HEK293 (cell line): ENCODE measurements around the gene LCNL1.

Experiments
- CTCF ChIA-PET: fragments of 350-600 bp; formaldehyde crosslinking; extraction: SDS; loops from one replicate; lab custom pipeline; 2021; ENCODE audit warnings: antibody characterized with exemption; lab: Yijun Ruan, JAX
- POLR2A ChIA-PET: fragments of 300-600 bp; formaldehyde crosslinking; extraction: SDS; loops from one replicate; lab custom pipeline; 2020; ENCODE audit warnings: antibody characterized with exemption, inconsistent platforms; lab: Yijun Ruan, JAX
- H3K27ac ChIP-seq: fragments of 200-500 bp; sonication (Bioruptor generic); 2 replicates; pipeline ENCODE4 v1.5.1; 2014; ENCODE audit warnings: low read depth, low read length, control low read depth, inconsistent platforms; ENCODE audit errors: extremely low read depth
- H3K36me3 ChIP-seq, 2 experiments: fragments of 200-500 bp in 1 of 2; sonication (Bioruptor generic) in 1 of 2; 1 replicate in 1 of 2; 2 replicates in 1 of 2; pipeline ENCODE4 v1.5.1; 2014 to 2017; ENCODE audit warnings: inconsistent platforms in 2 of 2, low read length in 2 of 2; ENCODE audit not compliant: control insufficient read depth in 2 of 2, insufficient read depth in 1 of 2
- H3K4me1 ChIP-seq: fragments of 200-500 bp; sonication (Bioruptor generic); 2 replicates; pipeline ENCODE4 v1.5.1; 2014; ENCODE audit warnings: mild to moderate bottlenecking, low read length, inconsistent platforms; ENCODE audit not compliant: control insufficient read depth, insufficient read depth
- H3K4me3 ChIP-seq: 2 replicates; pipeline ENCODE4 v1.5.1; 2011; ENCODE audit warnings: low read depth, mild to moderate bottlenecking, control low read depth, low read length, moderate library complexity
- H3K9me3 ChIP-seq: fragments of 200-500 bp; sonication (Bioruptor generic); 2 replicates; pipeline ENCODE4 v1.5.1; 2014; ENCODE audit warnings: low read depth, low read length, inconsistent platforms; ENCODE audit not compliant: control insufficient read depth, insufficient read depth
- ATF2 ChIP-seq: fragments of 450-650 bp; formaldehyde crosslinking; IDR thresholded peaks from 2 replicates; pipeline ENCODE4 v1.5.1; 2016; ENCODE audit warnings: missing biosample characterization, missing genetic modification characterization, low read depth
- EGR2 ChIP-seq: fragments of 450-650 bp; formaldehyde crosslinking; IDR thresholded peaks from 2 replicates; pipeline ENCODE4 v1.5.1; 2016; ENCODE audit warnings: low read depth, missing biosample characterization, missing genetic modification characterization
- HIC1 ChIP-seq: fragments of 450-650 bp; formaldehyde crosslinking; IDR thresholded peaks from 2 replicates; pipeline ENCODE4 v1.5.1; 2016; ENCODE audit warnings: missing biosample characterization, missing genetic modification characterization
- PRDM4 ChIP-seq: fragments of 450-650 bp; formaldehyde crosslinking; IDR thresholded peaks from 2 replicates; pipeline ENCODE4 v1.5.1; 2017; ENCODE audit warnings: missing biosample characterization, missing genetic modification characterization
- ZBTB7A ChIP-seq: fragments of 450-650 bp; formaldehyde crosslinking; IDR thresholded peaks from 2 replicates; pipeline ENCODE4 v1.5.1; 2016; ENCODE audit warnings: low read depth, missing biosample characterization, missing genetic modification characterization
- ZFHX2 ChIP-seq: fragments of 450-650 bp; formaldehyde crosslinking; conservative IDR thresholded peaks from 2 replicates; pipeline ENCODE4 v1.5.1; 2016; ENCODE audit warnings: missing biosample characterization, missing genetic modification characterization
- ZNF175 ChIP-seq: fragments of 450-650 bp; formaldehyde crosslinking; IDR thresholded peaks from 2 replicates; pipeline ENCODE4 v1.5.1; 2016; ENCODE audit warnings: missing biosample characterization, missing genetic modification characterization
- ZNF341 ChIP-seq: fragments of 450-650 bp; formaldehyde crosslinking; IDR thresholded peaks from 2 replicates; pipeline ENCODE4; 2016; ENCODE audit warnings: low read depth, missing biosample characterization, missing genetic modification characterization
- ZNF560 ChIP-seq: fragments of 450-650 bp; formaldehyde crosslinking; IDR thresholded peaks from 2 replicates; pipeline ENCODE4 v1.5.1; 2017; ENCODE audit warnings: missing biosample characterization, missing genetic modification characterization, borderline replicate concordance
- ZNF623 ChIP-seq: fragments of 450-650 bp; formaldehyde crosslinking; IDR thresholded peaks from 2 replicates; pipeline ENCODE4 v1.5.1; 2016; ENCODE audit warnings: missing biosample characterization, missing genetic modification characterization
- ZNF645 ChIP-seq: fragments of 450-650 bp; formaldehyde crosslinking; IDR thresholded peaks from 2 replicates; pipeline ENCODE4; 2016; ENCODE audit warnings: missing biosample characterization, missing genetic modification characterization
- ZNF664 ChIP-seq: fragments of 450-650 bp; formaldehyde crosslinking; IDR thresholded peaks from 2 replicates; pipeline ENCODE4 v1.5.1; 2016; ENCODE audit warnings: missing biosample characterization, missing genetic modification characterization

LCNL1 gene

GRCh38 chr9:137030006-137030405 is 47.2 kb downstream of the LCNL1 start:
- H3K9me3 ChIP-seq = no peaks in the 10 kb centered on the region
- CTCF ChIA-PET = interaction anchor here (0.6 to 5.8 kb wide), 68 partner anchors 9 to 866 kb away, joined by 3 to 86 read pairs (median 6); partner anchors contain the start of genes C8G, CLIC3, LCN15 and NPDC1
- H3K27ac ChIP-seq = no peak overlapping the region
- no peak overlapping the region for H3K4me3 ChIP-seq
- TF ChIP-seq ZNF175 (tag by site-specific recombination) (no peak), ZNF623 (tag by site-specific recombination) (0 out of 2 replicates have a peak, but pooled peaks have one; percentile 11), ZNF645 (tag by site-specific recombination) (no peak), ATF2 (tag by site-specific recombination) (no peak)
- peaks cover 2% of the 10 kb centered on the region; the same call in 1 of the 2 replicates for H3K4me1 ChIP-seq
- no peaks in the 10 kb centered on the region for H3K36me3 ChIP-seq
- POLR2A ChIA-PET = interaction anchor here (0.5 to 1.7 kb wide), 10 partner anchors 11 to 211 kb away, joined by 3 to 8 read pairs (median 3); partner anchors contain the start of genes CLIC3, PAXX and TUBB4B

GRCh38 chr9:137030538-137031527 is 48.0 kb downstream of the LCNL1 start:
- no peaks in the 10 kb centered on the region for H3K9me3 ChIP-seq
- H3K36me3 ChIP-seq = no peaks in the 10 kb centered on the region
- H3K4me3 ChIP-seq = no peak overlapping the region
- ChIA-PET CTCF (interaction anchor here (0.7 to 5.8 kb wide), 21 partner anchors 12 to 253 kb away, joined by 3 to 86 read pairs (median 11); partner anchors contain the start of genes CLIC3, NPDC1, SAPCD2 and TMEM141), POLR2A (interaction anchor here (0.6 to 0.8 kb wide), 2 partner anchors 9 to 24 kb away, joined by 3 to 4 read pairs; no protein-coding TSS in a partner anchor)
- H3K4me1 ChIP-seq = peaks cover 2% of the 10 kb centered on the region; the same call in 1 of the 2 replicates
- TF ChIP-seq ZNF341 (tag by site-specific recombination) (peak; percentile 54; the same call in 1 of the 2 replicates), HIC1 (tag by site-specific recombination) (0 out of 2 replicates have a peak, but pooled peaks have one; percentile 32), ZNF664 (tag by site-specific recombination) (no peak), ZNF560 (no peak), ZBTB7A (tag by site-specific recombination) (no peak), EGR2 (tag by site-specific recombination) (peak; percentile 86), ZNF623 (tag by site-specific recombination) (no peak), ZFHX2 (tag by site-specific recombination) (peak; percentile 86), PRDM4 (tag by site-specific recombination) (no peak)
- H3K27ac ChIP-seq = no peak overlapping the region
